Measurements from ENCODE around the gene DDX39A.
"Not testable (repeated sequence)": the region's sequence is repeated elsewhere in the genome, so short reads cannot be mapped to it uniquely, and the experiment has no call there.

DDX39A gene

GRCh38 chr19:14407605-14408484 is 11.3 kb downstream of the DDX39A start:
- H3K4me3 ChIP-seq (ENCODE audit: low read depth, low read length) = no peak overlapping the region
- TF ChIP-seq CTCF (IDR thresholded peaks at IDR 0.05; ENCODE audit: control insufficient read depth, extremely low read depth, insufficient read depth) = no peak
- no peak for DNase-seq (ENCODE audit: low read depth)

- DNase-seq (ENCODE audit: low read depth) = no peak
- no peak for TF ChIP-seq CTCF (IDR thresholded peaks at IDR 0.05; ENCODE audit: control insufficient read depth, extremely low read depth, insufficient read depth)
- no peak overlapping the region for H3K4me3 ChIP-seq (ENCODE audit: low read depth, low read length)
These were observed 12.3 kb downstream of the DDX39A start for GRCh38 chr19:14406645-14407401.

- peak; percentile 32 for DNase-seq (ENCODE audit: low read depth)
These were observed 13.1 kb downstream of the DDX39A start for GRCh38 chr19:14405758-14406644.

DNA sequence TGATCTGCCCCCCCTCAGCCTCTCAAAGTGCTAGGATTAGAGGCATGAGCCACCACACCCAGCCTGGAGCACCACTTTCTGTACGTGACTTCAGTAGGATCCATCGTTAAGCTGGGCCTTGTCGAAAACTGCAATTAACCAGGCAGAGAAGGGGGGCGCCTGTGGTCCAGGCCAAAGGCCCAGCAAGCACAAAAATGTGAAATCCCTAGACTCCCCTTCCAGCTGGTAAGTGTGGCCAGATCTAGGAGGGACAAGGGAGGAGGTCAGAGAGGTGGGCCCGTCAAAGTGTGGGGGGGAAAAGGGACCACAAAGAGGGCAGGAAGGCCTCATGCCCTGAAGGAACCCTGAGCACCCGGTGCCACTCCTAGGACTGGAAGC is 13.8 kb downstream of the DDX39A start:
- H3K4me3 ChIP-seq (ENCODE audit: low read depth, low read length) = no peak overlapping the region
- no peak for TF ChIP-seq CTCF (IDR thresholded peaks at IDR 0.05; ENCODE audit: control insufficient read depth, extremely low read depth, insufficient read depth)
- DNase-seq (ENCODE audit: low read depth) = no peak

More at GRCh38 chr19:14405758-14406644, 13.1 kb downstream of the DDX39A start:
- H3K4me3 ChIP-seq (ENCODE audit: low read depth, low read length) = peak overlapping the region; percentile 13; the same call in 1 of the 2 replicates
- TF ChIP-seq CTCF (IDR thresholded peaks at IDR 0.05; ENCODE audit: control insufficient read depth, extremely low read depth, insufficient read depth) = peak; percentile 97

DNA sequence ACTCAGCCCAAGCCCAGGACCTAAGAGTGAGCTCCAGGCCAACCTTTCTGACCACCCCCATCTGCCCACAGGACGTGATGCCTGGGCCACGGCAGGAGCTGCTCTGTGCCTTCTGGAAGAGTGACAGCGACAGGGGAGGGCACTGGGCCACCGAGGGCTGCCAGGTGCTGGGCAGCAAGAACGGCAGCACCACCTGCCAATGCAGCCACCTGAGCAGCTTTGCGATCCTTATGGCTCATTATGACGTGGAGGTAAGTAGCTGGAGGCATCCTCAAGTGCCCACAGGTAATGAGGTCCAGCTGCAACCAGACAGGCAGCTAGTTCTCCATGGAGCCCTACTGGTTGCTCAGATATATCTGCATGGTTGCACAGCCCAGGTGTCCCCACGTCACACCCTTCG is 14.8 kb downstream of the DDX39A start:
- no peak for TF ChIP-seq CTCF (IDR thresholded peaks at IDR 0.05; ENCODE audit: control insufficient read depth, extremely low read depth, insufficient read depth)
- DNase-seq (ENCODE audit: low read depth) = no peak
- H3K4me3 ChIP-seq (ENCODE audit: low read depth, low read length) = no peak overlapping the region

DNA sequence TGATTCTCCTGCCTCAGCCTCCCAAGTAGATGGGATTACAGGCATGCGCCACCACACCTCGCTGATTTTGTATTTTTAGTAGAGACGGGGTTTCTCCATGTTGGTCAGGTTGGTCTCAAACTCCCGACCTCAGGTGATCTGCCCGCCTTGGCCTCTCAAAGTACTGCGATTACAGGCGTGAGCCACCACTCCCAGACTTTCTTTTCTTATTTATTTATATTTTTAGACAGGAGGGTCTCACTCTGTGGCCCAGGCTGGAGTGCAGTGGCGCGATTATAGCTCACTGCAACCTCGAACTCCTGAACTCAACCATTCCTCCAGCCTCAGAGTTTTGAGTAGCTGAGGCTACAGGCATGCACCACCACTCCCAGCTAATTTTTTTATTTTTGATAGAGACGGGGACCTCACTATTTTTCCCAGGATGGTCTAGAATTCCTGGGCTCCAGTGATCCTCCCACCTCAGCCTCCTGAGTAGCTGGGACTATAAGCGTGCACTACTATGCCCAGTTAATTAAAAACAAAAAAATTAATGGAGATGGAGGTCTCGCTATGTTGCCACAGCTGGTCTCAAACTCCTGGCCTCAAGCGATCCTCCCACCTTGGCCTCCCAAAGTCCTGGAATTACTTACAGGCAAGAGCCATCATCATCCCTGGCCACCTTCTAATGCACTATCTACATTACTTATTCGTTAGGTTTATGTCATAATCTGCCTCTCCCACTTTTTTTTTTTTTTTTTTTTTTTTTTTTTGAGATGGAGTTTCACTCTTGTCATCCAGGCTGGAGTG is 15.8 kb downstream of the DDX39A start:
- not testable (repeated sequence) for DNase-seq (ENCODE audit: low read depth); H3K4me3 ChIP-seq (ENCODE audit: low read depth, low read length)

Data from LNCaP clone FGC (cell line).